NT2/D1 (cell line): ENCODE measurements around the gene TRIM34.
"Not testable (repeated sequence)": the region's sequence is repeated elsewhere in the genome, so short reads cannot be mapped to it uniquely, and the experiment has no call there.

Experiments
- DNase-seq: peaks from one replicate; pipeline ENCODE4 v3.0.0-alpha.2; 2011; ENCODE audit warnings: low read depth, low spot score
- H3K27me3 ChIP-seq: 2 replicates; pipeline ENCODE4 v1.6.0; 2011; ENCODE audit warnings: mild to moderate bottlenecking; ENCODE audit not compliant: insufficient read length, insufficient read depth
- H3K36me3 ChIP-seq: 2 replicates; pipeline ENCODE4 v1.6.1; 2011; ENCODE audit warnings: mild to moderate bottlenecking, low read length, mixed read lengths; ENCODE audit not compliant: insufficient read depth, insufficient read length
- H3K4me1 ChIP-seq: 2 replicates; pipeline ENCODE4 v1.5.1; 2011; ENCODE audit not compliant: insufficient read depth, insufficient read length
- H3K4me3 ChIP-seq: 2 replicates; pipeline ENCODE4 v1.5.1; 2011; ENCODE audit warnings: low read depth; ENCODE audit not compliant: insufficient read length
- H3K9ac ChIP-seq: 2 replicates; pipeline ENCODE4 v1.6.0; 2011; ENCODE audit warnings: low read depth; ENCODE audit not compliant: insufficient read length
- H3K9me3 ChIP-seq: 2 replicates; pipeline ENCODE4 v1.5.1; 2011; ENCODE audit warnings: mild to moderate bottlenecking, low read length; ENCODE audit not compliant: insufficient read depth
- SUZ12 ChIP-seq: IDR thresholded peaks from 2 replicates; pipeline ENCODE4 v1.6.1; 2011; ENCODE audit not compliant: insufficient read length, insufficient read depth; ENCODE audit errors: extremely low read depth
- YY1 ChIP-seq: IDR thresholded peaks from 2 replicates; pipeline ENCODE4 v1.6.1; 2011; ENCODE audit not compliant: insufficient read length, insufficient read depth
- ZNF274 ChIP-seq: IDR thresholded peaks from 2 replicates; pipeline ENCODE4 v1.6.1; 2011; ENCODE audit warnings: mild to moderate bottlenecking, low read depth, low read length

The TRIM34 gene

GRCh38 chr11:5591613-5592012 lies 33.2 kb upstream of the TRIM34 start:
- TF ChIP-seq ZNF274, result no peak
- TF ChIP-seq SUZ12, result no peak
- no peak for TF ChIP-seq YY1
- no peaks in the 10 kb centered on the region; the same call in 1 of the 2 replicates for H3K9me3 ChIP-seq
- H3K27me3 ChIP-seq, result no peaks in the 10 kb centered on the region
- H3K9ac ChIP-seq, result no peak overlapping the region
- H3K4me1 ChIP-seq, result no peaks in the 10 kb centered on the region
- H3K4me3 ChIP-seq, result no peak overlapping the region
- DNase-seq, result no peak
- no peaks in the 10 kb centered on the region for H3K36me3 ChIP-seq

- no peak overlapping the region for H3K9ac ChIP-seq
- no peak for DNase-seq
- no peaks in the 10 kb centered on the region for H3K36me3 ChIP-seq
- H3K4me1 ChIP-seq, result no peaks in the 10 kb centered on the region
- H3K9me3 ChIP-seq, result no peaks in the 10 kb centered on the region; the same call in 1 of the 2 replicates
- no peak overlapping the region for H3K4me3 ChIP-seq
- TF ChIP-seq YY1 (no peak), ZNF274 (no peak), SUZ12 (no peak)
- no peaks in the 10 kb centered on the region for H3K27me3 ChIP-seq
Observed at GRCh38 chr11:5592615-5593014, 32.2 kb upstream of the TRIM34 start.

- Histone ChIP-seq H3K9ac (no peak overlapping the region), H3K4me1 (peaks cover 3% of the 10 kb centered on the region), H3K4me3 (no peak overlapping the region), H3K9me3 (no peaks in the 10 kb centered on the region; the same call in 1 of the 2 replicates), H3K36me3 (no peaks in the 10 kb centered on the region), H3K27me3 (no peaks in the 10 kb centered on the region)
- no peak for DNase-seq
- no peak for TF ChIP-seq YY1
- no peak for TF ChIP-seq SUZ12
- TF ChIP-seq ZNF274, result no peak
Observed at GRCh38 chr11:5593146-5593545, 31.7 kb upstream of the TRIM34 start.

GRCh38 chr11:5596607-5597201 lies 28.1 kb upstream of the TRIM34 start, which contains the start of gene TRIM6:
Gene TRIM6, plus strand, starts transcription at chr11:5596637. Its CDS starts 261 bp downstream, at chr11:5596898.
- Histone ChIP-seq H3K9ac (peak within 1 kb of the TSS; percentile 84), H3K36me3 (no peaks in the 10 kb centered on the region), H3K4me1 (peaks cover 4% of the 10 kb centered on the region), H3K9me3 (no peaks in the 10 kb centered on the region), H3K27me3 (no peaks in the 10 kb centered on the region), H3K4me3 (peak within 1 kb of the TSS; percentile 76)
- no peak for TF ChIP-seq ZNF274
- no peak for TF ChIP-seq SUZ12
- no peak for TF ChIP-seq YY1
- DNase-seq, result peak; percentile 46

GRCh38 chr11:5597953-5598352 lies 26.8 kb upstream of the TRIM34 start:
- peaks cover under 1% of the 10 kb centered on the region for H3K36me3 ChIP-seq
- H3K4me3 ChIP-seq, result peak overlapping the region; percentile 71
- no peaks in the 10 kb centered on the region for H3K9me3 ChIP-seq
- H3K27me3 ChIP-seq, result no peaks in the 10 kb centered on the region
- no peak for TF ChIP-seq YY1
- no peak for TF ChIP-seq ZNF274
- peaks cover 5% of the 10 kb centered on the region for H3K4me1 ChIP-seq
- no peak for DNase-seq
- H3K9ac ChIP-seq, result peak overlapping the region; percentile 23

- DNase-seq, result peak; percentile 72
- no peaks in the 10 kb centered on the region for H3K27me3 ChIP-seq
- no peak overlapping the region for H3K9ac ChIP-seq
- H3K4me1 ChIP-seq, result peaks cover 11% of the 10 kb centered on the region
- no peak overlapping the region for H3K4me3 ChIP-seq
- no peak for TF ChIP-seq YY1
- no peaks in the 10 kb centered on the region for H3K9me3 ChIP-seq
- H3K36me3 ChIP-seq, result peaks cover 25% of the 10 kb centered on the region
Observed at GRCh38 chr11:5600374-5600851, 24.4 kb upstream of the TRIM34 start.

GRCh38 chr11:5602791-5603190 lies 22.0 kb upstream of the TRIM34 start:
- peaks cover 45% of the 10 kb centered on the region for H3K36me3 ChIP-seq
- H3K9ac ChIP-seq, DNase-seq, H3K27me3 ChIP-seq, H3K9me3 ChIP-seq, H3K4me3 ChIP-seq: not testable (repeated sequence)
- peaks cover 11% of the 10 kb centered on the region for H3K4me1 ChIP-seq
